Activated CD4-positive, alpha-beta T cell treated with anti-CD3 and anti-CD28 coated beads, Interleukin-2, amount 50 U/mL, for 24 hours (primary cell): ENCODE results near the gene HSD17B1.
A peak's percentile ranks its signal among the peaks of the same experiment; 100 is the strongest.
"Not testable (repeated sequence)": the region's sequence is repeated elsewhere in the genome, so short reads cannot be mapped to it uniquely, and the experiment has no call there.

Source experiments
- DNase-seq, 2 donors: peaks; one replicate each; pipeline ENCODE4 v3.0.0-alpha.2; 2020; ENCODE audit warnings: low read depth in 1 of 2, low spot score in 1 of 2

The HSD17B1 gene, protein sequence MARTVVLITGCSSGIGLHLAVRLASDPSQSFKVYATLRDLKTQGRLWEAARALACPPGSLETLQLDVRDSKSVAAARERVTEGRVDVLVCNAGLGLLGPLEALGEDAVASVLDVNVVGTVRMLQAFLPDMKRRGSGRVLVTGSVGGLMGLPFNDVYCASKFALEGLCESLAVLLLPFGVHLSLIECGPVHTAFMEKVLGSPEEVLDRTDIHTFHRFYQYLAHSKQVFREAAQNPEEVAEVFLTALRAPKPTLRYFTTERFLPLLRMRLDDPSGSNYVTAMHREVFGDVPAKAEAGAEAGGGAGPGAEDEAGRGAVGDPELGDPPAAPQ

DNA sequence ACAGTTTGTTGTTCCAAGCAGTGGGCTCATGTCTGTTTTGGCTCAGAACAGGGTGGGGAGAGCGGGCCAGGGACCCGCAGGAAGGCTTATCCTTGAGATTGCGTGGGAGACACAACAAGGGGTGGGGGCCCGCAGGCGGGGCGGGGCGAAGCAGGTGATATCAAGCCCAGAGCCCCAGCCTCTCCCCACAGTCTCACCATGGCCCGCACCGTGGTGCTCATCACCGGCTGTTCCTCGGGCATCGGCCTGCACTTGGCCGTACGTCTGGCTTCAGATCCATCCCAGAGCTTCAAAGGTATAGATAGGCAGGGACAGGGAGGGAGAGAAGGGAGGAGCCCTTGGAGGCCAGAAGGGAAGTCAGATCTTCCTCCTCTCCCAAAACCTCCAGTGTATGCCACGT, at the start of gene HSD17B1:
HSD17B1 (plus strand) TSS at position 188 of the 400 bp plus-strand sequence; CDS start at position 199, 11 bp downstream.
- not testable (repeated sequence) for DNase-seq

DNA sequence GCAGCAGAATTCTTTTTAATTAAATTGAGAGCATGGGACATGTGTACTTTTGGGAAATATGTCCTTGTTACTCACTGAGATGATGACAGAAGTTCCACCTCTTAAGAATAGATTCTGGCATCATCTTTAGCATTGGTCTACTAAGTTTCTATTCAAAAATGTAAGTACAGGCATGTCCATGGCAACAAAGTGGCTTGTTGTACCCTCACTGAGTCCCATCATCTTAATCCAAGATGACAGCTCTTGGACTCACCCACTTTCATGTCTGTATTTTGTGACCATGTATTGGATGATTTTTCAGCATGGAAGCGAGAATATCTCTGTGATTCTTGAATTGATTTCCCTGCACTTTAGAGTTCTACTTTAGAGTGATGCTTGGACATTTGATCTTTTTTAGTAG, 49.8 kb upstream of the HSD17B1 start:
- no peak for DNase-seq

GRCh38 chr17:42507671-42508070, 45.1 kb upstream of the HSD17B1 start:
- no peak for DNase-seq

DNA sequence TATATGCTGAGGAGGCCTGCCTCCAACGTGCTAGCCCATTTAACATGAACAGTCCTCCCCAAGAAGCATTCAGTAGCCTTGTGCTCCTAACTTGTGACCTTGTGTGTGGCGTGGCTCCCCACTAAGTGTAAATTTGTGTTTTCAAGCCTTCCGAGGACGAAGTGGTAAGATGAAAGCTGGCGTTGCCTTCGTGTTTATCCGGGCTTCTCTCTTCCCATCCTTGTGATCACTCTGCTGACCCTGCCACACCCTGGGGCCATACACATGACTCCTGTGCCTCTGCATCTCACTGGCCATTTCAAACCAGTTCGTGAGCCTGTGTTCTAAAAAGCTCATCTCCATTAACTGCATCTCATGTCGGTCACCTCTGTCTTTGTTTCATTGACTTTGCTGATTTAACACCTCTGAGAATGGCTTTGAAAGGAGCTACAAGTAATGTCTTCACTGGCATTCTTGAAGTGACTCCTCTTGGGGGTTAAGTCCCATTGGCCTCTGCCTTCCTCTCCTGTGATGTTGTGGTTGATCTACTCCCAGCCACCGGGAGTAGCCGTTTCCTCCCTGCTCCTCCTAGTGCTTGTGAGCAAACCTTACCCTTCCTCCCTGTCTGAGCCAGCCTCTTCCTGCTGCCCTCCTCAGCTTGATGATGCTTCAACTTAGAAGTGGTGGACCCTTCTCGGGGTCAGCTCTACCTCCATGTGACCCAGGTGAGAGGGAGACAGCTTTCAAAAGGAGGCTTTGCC, 44.1 kb upstream of the HSD17B1 start:
- DNase-seq, result no peak

DNA sequence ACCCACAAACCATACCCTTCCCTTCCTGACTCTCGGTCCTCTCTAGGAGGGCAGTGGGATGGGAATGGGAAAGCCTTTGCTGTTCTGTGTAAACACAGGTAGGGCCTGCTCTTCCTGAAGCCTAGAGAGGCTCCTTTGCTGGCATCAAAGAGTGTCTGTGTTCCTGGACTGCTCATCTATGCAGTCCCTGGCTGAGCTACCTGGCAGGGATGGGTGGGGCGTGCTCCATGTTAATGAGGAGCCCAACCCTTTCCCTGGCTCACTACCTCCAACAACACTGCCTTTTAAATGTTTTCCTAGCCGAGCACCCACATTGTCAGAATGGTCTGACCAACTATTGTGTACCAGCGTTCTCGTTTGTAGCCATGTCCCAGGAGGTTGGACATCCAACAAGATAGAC, 43.3 kb upstream of the HSD17B1 start:
- no peak for DNase-seq

DNA sequence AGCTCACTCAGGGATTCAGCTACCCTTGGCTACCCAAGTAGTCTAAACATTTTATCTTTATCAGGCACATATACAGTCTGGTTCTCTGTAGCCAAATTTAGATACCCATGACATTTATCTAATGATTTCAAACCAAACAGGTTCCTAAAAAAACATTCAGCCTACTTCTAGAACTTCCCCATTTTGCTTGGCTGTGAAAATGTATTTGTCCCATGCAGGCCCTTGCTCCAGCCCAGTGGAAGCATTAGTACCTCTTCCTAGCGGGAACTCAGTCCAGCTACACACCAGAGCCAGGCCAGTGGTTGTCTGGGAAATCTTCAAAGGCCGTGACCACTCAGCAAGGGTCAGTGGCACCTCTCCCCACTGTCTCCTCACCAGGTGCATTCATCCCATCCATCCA, 42.9 kb upstream of the HSD17B1 start:
- DNase-seq, result no peak

GRCh38 chr17:42512246-42512645, 40.5 kb upstream of the HSD17B1 start:
- no peak for DNase-seq

DNA sequence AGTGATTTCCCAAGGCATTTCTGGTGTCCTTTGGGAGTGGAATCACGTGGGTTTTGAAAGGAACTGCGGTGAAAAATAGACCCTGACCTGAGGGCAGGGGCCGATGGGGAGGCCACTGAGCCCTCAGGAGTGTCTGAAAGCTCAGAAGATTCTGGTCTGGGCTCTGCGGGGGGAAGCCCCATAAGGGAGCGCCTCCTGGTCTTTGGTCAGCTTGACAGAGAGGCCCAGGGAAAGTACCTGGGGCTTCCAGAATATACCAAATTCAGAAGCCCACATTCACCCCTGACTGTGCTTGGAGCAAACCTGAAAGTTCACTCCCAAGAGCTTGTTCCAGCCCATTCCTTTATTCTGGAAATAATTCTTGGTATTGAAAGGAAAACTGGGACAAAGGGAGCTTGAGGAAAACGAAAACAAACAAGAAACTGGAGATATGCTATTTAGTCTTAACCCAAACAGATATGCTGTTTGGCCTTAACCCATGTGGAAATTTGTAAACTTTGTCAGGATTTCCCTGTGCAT, 39.9 kb upstream of the HSD17B1 start:
- no peak for DNase-seq

DNA sequence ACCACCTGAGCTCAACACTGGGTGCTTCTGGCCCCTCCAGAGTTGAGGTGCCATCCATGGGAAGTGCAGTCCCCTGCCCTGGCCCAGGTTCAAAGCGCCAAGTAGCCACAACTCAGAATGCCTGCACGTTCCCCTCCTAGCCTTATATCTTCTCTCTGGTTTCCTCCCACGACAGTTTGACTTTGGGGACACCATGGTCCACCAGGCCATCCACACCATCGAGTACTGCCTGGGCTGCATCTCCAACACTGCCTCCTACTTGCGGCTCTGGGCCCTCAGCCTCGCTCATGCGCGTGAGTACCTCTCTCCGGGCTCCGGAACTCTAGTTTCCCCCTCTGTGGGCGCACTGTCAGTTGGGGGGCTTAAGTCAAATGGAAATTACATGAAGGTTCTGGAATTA, 39.0 kb upstream of the HSD17B1 start:
- DNase-seq, result no peak

DNA sequence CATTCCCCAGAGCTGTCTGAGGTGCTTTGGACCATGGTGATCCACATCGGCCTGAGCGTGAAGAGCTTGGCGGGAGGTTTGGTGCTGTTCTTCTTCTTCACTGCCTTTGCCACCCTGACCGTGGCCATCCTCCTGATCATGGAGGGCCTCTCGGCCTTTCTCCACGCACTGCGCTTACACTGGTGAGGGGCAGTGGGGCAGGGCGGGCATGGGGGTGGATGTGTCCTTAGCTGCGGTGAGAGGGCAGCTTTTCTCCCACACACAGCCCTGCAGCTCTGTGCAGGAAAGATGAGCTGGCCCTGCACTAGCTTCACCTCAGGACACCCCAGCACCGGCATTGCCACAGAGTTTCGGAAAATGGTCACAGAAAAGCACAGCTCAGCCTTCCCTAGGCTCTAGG, 38.4 kb upstream of the HSD17B1 start:
- DNase-seq, result no peak

DNA sequence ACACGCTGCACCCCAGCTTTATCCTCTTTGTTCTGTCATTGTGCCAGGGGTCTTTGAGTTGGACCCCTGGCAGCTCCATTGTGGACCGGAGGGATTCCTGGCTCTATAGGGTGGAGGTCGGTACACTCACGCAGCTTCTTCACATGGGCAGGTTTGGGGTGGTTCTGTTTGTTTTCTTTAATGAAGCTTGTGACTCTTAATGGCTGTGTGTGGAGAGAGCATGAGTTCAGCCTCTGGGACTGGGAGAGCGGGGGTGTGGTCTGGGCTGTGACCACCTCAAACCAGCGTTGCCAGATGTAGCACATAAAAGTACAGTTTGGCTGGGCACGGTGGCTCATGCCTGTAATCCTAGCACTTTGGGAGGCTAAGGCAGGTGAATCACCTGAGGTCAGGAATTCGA, 37.9 kb upstream of the HSD17B1 start:
- no peak for DNase-seq

GRCh38 chr17:42517516-42517915, 35.2 kb upstream of the HSD17B1 start:
- DNase-seq, result peak; percentile 72 to 76

GRCh38 chr17:42518046-42518754, 34.5 kb upstream of the HSD17B1 start:
- DNase-seq, result no peak

DNA sequence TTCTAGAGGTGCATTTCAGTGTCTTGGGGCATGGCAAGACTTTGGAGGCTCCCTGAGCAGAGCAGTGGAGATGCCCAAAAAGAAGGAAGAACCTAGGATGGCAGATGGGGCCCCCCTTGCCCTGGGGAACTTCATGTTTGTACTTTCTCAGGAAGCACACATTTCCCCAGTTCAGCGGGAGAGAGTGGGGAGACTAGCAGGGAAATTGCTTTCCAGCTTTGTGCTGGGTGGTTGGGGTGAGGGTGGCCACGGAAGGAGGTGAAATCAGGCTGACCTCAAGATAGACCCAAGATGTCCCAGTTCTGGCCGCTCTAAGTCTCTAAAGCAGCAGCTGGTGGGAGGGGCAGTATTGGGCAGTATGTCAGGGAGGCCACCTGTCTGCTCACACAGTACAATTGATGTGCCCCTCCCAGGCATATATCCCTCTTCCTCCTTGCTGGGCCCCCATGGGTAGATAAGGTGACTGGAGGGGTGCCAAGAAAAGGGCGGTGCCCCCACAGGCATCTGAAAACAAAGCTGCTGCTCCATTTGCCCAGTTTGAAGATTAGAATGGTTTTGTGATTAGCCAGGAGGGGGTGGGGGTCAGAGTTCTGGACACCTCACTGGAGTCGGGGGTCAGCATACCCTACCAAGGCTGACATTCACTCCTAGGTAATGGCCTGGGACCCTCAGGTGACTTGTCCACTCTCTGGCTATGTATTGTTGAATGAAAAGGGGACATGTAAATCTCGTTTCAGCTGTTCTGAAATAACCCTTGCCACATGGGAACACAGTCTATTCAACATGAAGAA, 33.8 kb upstream of the HSD17B1 start:
- DNase-seq, result no peak

DNA sequence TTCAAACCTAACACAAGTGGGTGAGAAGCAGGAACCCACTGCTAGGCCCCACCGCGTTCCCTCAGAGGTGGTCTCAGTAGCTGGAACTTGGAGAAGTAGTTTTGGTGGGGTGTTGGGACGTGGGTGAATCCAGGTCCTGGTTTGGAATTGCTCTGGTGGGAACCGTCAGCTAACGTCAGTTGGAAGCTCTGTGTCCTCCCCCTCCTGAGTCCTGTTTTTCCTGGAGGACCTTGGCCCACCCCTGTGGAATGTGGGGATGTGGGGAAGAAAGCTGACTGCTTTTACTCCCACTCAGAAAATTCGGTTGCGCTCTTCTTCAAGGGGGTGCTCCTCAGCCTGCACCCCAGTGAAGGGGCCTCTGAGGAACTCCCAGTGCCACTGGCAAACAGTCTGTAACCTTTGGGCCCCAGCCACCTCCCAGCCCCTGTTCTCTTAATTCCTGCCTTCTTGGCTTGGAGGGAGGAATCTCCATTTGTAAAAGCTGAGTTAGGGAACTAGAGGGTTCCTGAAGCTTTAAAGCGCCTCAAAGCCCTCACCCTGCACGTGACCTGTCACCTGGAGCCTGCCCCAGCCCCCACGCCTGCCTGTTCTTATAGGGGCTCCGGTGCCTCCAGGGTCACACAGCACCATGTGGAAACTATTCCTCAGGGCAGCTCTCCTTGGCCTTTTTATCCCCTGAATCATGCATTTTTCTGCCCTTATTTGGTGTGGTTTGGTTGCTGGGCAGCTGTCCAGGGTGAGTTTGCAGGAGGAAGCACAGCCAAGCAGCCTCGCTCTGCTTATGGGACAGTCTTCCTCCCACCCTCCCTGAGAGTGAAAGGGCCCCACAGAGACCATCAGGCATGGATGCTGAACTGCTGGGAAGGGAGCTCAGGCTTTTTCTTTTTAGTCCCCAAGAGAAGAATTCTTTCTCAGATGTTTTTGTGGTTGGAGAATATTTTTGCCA, 32.9 kb upstream of the HSD17B1 start:
- DNase-seq, result no peak

DNA sequence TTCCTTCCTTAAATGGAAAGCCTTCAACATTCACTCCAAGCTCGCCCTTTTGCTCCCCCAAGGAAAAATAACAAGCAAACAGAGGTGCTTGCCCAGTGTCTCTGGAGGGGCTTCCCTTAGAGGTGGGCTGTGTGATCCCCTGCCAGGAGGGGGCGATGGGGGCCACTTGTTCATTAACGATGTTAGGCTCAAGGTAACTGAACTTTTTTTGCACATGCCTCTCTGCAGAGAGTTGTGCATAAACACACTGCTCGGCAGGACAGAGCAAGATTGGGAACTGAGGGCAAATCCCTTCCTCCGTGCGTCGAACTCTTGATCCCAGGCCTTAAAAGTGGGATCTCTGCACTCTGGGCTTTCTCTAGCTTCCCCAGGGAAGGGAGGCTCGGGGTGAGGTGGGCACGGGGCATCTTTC, 32.2 kb upstream of the HSD17B1 start:
- no peak for DNase-seq

GRCh38 chr17:42521036-42521435, 31.7 kb upstream of the HSD17B1 start:
- no peak for DNase-seq

GRCh38 chr17:42521666-42522262, 31.0 kb upstream of the HSD17B1 start:
- no peak for DNase-seq

- DNase-seq, result no peak
Measured at GRCh38 chr17:42522263-42522790, 30.4 kb upstream of the HSD17B1 start.
